Lower lobe of right lung (tissue), 2 donors: ENCODE data around the gene PRPF38B. TPM values are rescaled to one million over a fixed set of nuclear protein-coding genes. Genes with fewer than 3 reads are reported as not detected.

Experiments
- ATAC-seq, 2 donors: fragments of 200-7000 bp; cut with Tn5 transposase; one replicate each; pipeline ENCODE4 v1.9.1; 2020 to 2022; ENCODE audit warnings: mild to moderate bottlenecking in 2 of 2, moderate library complexity in 2 of 2
- DNase-seq: peaks from one replicate; pipeline ENCODE4 v3.0.0-alpha.2; 2020
- H3K27ac ChIP-seq: fragments of 200-600 bp; one replicate; pipeline ENCODE4 v1.8.0; 2022
- H3K27me3 ChIP-seq: fragments of 200-600 bp; one replicate; pipeline ENCODE4 v1.8.0; 2022; ENCODE audit warnings: low read depth
- H3K36me3 ChIP-seq: fragments of 200-600 bp; one replicate; pipeline ENCODE4 v1.8.0; 2022; ENCODE audit warnings: mild to moderate bottlenecking
- H3K4me1 ChIP-seq: fragments of 200-600 bp; one replicate; pipeline ENCODE4 v1.8.0; 2022
- H3K4me3 ChIP-seq: fragments of 200-600 bp; one replicate; pipeline ENCODE4 v1.8.0; 2022; ENCODE audit warnings: mild to moderate bottlenecking
- H3K9me3 ChIP-seq: fragments of 200-600 bp; one replicate; pipeline ENCODE4 v1.8.0; 2022
- intact Hi-C: fragments of 100-400 bp; cut with DNase I; formaldehyde crosslinking; loops from one replicate; pipeline ENCODE4 v1.11.0; 2022
- total RNA-seq: library from RNA; stranded (reverse); fragmentation: NEBNext Ultra II Directional; extraction: Animal tissue kit (Norgen Biotek cat#: 25700); gene quantifications from one replicate; pipeline ENCODE4 v1.2.1, GENCODE V29; 2021
- TF ChIP-seq, protein P1 (sequence below): fragments of 200-600 bp; IDR thresholded peaks from one replicate; pipeline ENCODE4 v1.8.0; 2022; ENCODE audit warnings: antibody characterized with exemption, mild to moderate bottlenecking
- donor health status: DM: no; HTN: yes; CAD: no; lungs with severe emphysema.

PRPF38B gene
- total RNA-seq, 1 donor from 2014 or later = 41.0 TPM

GRCh38 chr1:108706643-108707042 lies 14.5 kb downstream of the PRPF38B start:
- TF ChIP-seq, protein P1, sequence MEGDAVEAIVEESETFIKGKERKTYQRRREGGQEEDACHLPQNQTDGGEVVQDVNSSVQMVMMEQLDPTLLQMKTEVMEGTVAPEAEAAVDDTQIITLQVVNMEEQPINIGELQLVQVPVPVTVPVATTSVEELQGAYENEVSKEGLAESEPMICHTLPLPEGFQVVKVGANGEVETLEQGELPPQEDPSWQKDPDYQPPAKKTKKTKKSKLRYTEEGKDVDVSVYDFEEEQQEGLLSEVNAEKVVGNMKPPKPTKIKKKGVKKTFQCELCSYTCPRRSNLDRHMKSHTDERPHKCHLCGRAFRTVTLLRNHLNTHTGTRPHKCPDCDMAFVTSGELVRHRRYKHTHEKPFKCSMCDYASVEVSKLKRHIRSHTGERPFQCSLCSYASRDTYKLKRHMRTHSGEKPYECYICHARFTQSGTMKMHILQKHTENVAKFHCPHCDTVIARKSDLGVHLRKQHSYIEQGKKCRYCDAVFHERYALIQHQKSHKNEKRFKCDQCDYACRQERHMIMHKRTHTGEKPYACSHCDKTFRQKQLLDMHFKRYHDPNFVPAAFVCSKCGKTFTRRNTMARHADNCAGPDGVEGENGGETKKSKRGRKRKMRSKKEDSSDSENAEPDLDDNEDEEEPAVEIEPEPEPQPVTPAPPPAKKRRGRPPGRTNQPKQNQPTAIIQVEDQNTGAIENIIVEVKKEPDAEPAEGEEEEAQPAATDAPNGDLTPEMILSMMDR = no peak
- ATAC-seq = no peak

GRCh38 chr1:108708691-108709660 lies 16.9 kb downstream of the PRPF38B start:
- H3K27ac ChIP-seq = no peak overlapping the region
- ATAC-seq (peak; percentile 53 to 68), DNase-seq (peak; percentile 52)
- H3K9me3 ChIP-seq = no peaks in the 10 kb centered on the region
- H3K36me3 ChIP-seq = no peaks in the 10 kb centered on the region
- peaks cover 9% of the 10 kb centered on the region for H3K4me1 ChIP-seq
- no peak overlapping the region for H3K4me3 ChIP-seq
- H3K27me3 ChIP-seq = no peaks in the 10 kb centered on the region
- TF ChIP-seq, protein P1 = peak; percentile 38
- intact Hi-C loops = no loop called here

More at GRCh38 chr1:108706643-108707042, 14.5 kb downstream of the PRPF38B start:
- H3K27me3 ChIP-seq = no peaks in the 10 kb centered on the region
- no peak for DNase-seq
- peaks cover 10% of the 10 kb centered on the region for H3K4me1 ChIP-seq
- no peak overlapping the region for H3K27ac ChIP-seq
- H3K4me3 ChIP-seq = no peak overlapping the region
- peaks cover 5% of the 10 kb centered on the region for H3K36me3 ChIP-seq
- intact Hi-C loops = no loop called here
- H3K9me3 ChIP-seq = no peaks in the 10 kb centered on the region

DNA sequence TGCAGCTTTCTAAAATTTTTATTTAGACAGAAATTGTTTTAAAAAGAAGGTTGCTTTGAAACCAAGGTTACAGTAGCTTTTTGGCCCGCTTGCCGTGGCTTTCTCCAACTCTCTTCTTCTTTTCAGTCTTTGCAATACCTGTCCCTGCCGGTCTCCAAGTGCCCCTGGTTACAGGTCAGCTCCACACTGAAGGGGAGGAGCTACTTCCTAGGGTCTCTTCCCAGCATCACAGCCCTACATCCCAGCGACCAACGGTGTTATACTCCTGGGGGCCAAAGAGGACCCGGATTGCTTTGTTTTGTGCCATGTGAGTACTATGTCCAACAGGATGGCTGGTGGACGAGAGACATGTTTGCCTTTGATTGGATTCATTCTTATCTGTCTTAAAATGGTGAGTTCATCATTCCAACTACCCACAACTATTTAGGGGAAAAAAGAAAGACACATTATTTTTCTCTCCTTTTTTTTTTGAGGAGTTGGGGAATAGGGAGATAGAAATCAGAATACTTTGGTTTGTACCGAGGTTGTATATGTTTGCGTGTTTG lies 20.6 kb downstream of the PRPF38B start, which contains the start of gene FNDC7:
Gene FNDC7 (plus strand): TSS at position 303 of the 545 bp plus-strand sequence. CDS start 26 bp downstream, at position 329.
- no peak within 1 kb of the TSS for H3K27ac ChIP-seq
- ATAC-seq (no peak), DNase-seq (no peak)
- intact Hi-C loops = no loop called here
- no peaks in the 10 kb centered on the region for H3K4me1 ChIP-seq
- H3K36me3 ChIP-seq = no peaks in the 10 kb centered on the region
- no peak within 1 kb of the TSS for H3K4me3 ChIP-seq
- H3K27me3 ChIP-seq = peaks cover 3% of the 10 kb centered on the region
- H3K9me3 ChIP-seq = no peaks in the 10 kb centered on the region
- TF ChIP-seq, protein P1 = no peak

DNA sequence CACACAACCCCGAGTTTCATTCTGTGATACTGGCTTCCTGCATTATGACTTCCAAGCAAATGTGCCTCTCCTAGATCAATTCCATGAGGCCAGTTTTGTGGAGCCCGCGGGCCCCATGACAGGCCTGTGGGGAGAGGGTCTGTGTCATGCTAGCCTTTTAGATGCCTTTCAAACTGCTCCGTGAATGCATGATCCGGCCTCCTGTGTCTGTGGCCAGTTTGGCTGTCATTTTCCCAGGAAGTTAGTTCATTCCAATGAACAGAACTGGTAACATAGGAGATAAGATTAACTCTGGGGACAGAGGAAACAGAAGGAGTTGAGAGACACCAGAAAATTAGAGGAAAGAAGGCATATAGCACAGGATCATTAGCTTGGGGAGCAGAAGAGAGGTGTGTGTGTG lies 23.8 kb downstream of the PRPF38B start:
- DNase-seq (no peak), ATAC-seq (no peak)
- H3K36me3 ChIP-seq = no peaks in the 10 kb centered on the region
- intact Hi-C loops = no loop called here
- TF ChIP-seq, protein P1 = no peak
- H3K4me1 ChIP-seq = no peaks in the 10 kb centered on the region
- H3K27ac ChIP-seq = no peak overlapping the region
- no peak overlapping the region for H3K4me3 ChIP-seq
- no peaks in the 10 kb centered on the region for H3K9me3 ChIP-seq
- peaks cover 3% of the 10 kb centered on the region for H3K27me3 ChIP-seq

- intact Hi-C loops = no loop called here
- no peak overlapping the region for H3K4me3 ChIP-seq
- peaks cover 3% of the 10 kb centered on the region for H3K27me3 ChIP-seq
- no peak for ATAC-seq
- no peaks in the 10 kb centered on the region for H3K9me3 ChIP-seq
- no peak for DNase-seq
- no peaks in the 10 kb centered on the region for H3K4me1 ChIP-seq
- no peaks in the 10 kb centered on the region for H3K36me3 ChIP-seq
- TF ChIP-seq, protein P1 = no peak
- H3K27ac ChIP-seq = no peak overlapping the region
These were observed 24.5 kb downstream of the PRPF38B start for GRCh38 chr1:108716437-108717230.
